Nucleus accumbens (tissue), 56 donors: ENCODE data around the gene RELN.

Source experiments
- DNase-seq, 56 donors: peaks; one replicate each; lab custom pipeline; 2025; lab: John Stamatoyannopoulos, UW

The RELN gene

GRCh38 chr7:103593691-103594090 is 395.8 kb downstream of the RELN start:
- no peak for DNase-seq

DNA sequence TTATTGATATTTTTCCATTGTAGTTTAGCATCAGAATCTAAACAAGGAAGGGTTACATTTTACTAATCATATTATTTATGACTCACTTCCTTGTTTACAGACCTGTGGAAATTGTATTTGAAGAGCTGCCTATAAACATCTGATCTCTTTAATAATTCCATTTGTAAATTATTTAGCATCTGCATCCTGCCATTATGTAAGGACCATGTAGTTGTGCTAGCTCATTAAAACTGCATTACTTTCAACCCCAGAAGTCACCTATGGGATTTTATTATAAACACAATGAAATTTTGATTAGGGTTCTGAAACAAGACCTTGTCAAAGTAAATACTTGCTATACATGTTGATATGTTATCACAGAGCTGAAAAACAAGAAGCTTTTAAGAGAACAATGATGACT is 396.6 kb downstream of the RELN start:
- no peak for DNase-seq

- no peak for DNase-seq
Measured at GRCh38 chr7:103592187-103592586, 397.3 kb downstream of the RELN start.

DNA sequence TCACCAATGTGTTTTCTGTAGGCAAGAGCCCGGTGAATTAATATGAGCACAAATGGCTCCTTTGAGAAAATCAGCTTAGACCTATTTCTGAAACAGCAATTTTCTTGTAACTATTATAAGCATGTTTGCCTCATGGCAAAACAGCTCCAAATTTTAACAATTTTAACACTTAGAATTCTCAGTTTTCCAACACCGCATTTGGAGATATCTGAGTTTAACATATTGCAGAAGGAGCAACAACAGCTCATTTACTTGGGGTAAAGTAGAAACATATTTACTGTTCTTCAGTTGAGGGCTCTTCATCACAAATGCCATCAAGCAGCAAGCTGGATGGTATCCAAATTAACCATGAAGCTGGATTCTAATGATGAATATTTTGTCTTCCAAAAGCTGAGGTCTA is 409.4 kb downstream of the RELN start:
- DNase-seq: no peak

DNA sequence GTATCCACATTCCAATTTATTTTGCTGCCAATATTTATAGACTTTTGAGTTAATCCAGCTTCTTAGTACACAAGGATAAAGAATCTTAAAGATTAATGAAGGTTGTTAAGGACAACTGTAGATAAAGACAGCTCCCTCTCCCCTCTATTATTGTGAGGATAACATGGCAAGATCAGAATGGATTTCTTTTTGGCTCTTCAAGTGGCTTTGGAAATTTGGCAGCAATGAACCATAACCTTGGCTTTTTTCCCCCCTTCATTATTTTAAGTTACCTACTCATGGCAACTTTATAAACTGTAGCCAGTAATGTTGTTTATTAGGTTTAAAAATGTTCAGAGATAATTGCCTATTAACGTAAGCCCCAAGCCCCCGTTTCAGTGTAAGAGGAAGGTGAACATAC is 412.4 kb downstream of the RELN start:
- no peak for DNase-seq

- DNase-seq: no peak
Measured at GRCh38 chr7:103576641-103577040, 412.8 kb downstream of the RELN start.

DNA sequence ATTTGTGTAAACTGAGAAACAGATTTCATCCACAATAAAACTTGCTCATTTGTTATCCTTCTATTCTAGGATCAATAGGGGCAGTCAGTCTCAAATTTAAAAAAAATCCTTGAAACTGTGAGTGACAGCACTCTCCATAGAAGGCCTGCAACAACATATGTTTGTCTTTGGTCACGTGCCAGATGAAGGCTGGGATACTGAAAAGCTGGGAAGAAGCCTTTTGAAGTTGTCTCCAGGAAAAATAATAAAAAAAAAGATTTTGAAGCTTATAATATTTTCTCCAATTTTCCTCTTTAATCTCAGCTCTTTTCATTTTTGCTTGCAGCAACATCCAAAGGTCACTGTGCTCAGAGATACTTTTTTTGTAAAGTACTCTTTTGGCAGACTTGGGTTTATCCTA is 414.9 kb downstream of the RELN start:
- no peak for DNase-seq

- no peak for DNase-seq
Measured at GRCh38 chr7:103573479-103574058, 415.9 kb downstream of the RELN start.

DNA sequence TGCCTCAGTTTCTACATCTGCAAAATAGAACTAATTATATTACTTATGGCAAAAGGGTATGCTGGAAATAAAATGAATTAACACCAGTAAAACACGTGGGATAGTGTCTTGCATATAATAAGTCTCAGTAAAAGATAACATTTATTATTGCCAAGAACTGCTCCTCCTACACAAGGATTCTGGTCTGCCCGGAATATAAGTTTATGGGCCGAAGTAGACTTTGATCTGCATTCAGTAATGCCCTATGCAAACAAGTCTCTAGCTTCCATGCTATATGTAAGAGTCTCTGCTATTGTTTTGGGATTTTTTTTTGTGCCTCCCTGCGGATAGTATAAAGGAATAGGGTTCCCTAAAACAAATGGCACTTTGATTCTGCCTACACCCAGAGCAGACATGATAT is 417.9 kb downstream of the RELN start:
- DNase-seq: no peak

DNA sequence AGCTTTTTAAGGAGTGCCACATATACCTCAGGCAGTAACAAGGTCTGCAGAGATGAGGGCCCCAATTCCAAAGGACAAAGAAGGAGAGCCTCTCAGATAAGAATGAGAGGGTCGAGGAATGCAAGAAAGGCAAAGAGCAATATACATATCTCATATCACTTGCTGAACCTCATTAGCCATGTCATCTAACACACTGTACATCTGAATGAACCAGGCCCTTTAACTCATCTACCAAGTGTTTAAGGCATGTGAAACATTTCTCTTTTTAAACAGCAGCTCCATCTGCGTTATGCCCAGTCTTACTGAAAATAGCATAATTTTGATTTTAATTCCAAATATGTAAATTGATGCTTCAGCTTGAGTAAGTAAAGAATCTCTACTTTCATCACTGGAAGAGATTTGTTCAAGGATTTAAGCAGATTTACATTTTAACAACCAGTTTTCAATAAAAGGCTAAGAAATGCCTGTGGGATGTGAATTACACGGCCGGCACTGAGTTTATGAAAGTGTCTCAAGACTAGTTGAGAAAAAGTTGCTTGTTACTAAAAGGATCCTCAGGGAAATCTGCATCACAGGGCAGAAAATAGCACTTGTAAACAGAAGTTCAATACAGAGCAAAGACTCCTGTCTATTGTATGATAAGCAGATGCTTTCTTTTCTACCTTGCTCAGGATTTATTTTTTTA is 419.7 kb downstream of the RELN start:
- DNase-seq: no peak

DNA sequence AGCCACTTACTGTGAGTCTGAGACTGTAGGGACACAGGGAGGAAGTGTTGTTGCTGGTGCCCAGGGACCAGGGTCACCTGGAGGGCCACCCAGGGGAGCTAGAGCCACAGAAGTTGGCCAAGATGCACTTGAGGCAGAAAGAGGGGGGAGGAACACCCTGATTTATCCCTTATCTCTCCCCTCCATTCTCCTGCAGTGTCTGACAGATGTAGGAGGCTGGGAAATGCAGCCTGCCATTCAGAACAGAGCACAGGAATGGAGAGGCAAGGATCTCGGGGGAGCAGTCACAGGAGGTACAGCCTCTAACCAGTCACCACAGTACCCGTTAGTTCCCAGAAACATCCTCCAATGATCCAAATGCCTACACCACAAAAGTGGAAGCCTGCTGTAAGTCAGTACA is 425.0 kb downstream of the RELN start:
- no peak for DNase-seq

- DNase-seq: no peak
Measured at GRCh38 chr7:103560136-103560535, 429.3 kb downstream of the RELN start.

DNA sequence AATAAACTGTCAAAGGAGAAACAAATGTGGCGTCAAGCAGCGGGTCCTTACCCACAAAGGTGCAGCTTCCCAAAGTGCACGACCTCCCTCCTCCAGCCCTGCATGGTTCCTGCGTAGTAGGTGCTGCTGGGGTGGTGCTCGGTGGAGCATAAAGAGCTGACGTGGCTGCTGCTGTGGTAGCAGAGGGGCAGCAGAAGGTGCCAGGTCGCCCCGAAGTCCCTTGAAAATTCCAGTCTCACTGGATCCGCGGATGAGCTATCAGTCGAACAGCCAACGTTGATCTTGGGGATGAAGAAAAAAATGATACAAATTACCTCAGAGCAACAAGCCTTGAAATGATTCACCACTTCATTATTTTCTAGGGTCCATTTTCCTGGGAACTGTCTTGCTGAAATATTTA is 438.4 kb downstream of the RELN start:
- DNase-seq: no peak

DNA sequence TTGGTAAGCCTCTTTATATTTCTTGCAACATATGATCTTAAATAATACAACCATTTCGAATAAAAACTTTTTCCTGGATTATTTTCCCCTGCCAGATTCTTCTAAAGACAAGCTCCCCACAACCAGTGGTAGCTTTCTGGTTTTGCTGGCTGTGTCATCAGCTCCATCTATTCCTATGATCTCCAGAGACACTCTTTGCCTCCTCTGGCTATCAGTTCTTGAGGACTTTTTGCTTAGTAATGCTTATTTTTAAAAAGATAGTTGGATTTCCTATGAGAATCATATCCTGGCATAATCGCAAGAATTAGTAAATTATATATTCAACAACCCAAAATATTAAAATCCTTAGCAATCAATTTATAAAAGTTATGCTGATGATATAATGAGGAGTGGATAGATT is 439.7 kb downstream of the RELN start:
- no peak for DNase-seq

DNA sequence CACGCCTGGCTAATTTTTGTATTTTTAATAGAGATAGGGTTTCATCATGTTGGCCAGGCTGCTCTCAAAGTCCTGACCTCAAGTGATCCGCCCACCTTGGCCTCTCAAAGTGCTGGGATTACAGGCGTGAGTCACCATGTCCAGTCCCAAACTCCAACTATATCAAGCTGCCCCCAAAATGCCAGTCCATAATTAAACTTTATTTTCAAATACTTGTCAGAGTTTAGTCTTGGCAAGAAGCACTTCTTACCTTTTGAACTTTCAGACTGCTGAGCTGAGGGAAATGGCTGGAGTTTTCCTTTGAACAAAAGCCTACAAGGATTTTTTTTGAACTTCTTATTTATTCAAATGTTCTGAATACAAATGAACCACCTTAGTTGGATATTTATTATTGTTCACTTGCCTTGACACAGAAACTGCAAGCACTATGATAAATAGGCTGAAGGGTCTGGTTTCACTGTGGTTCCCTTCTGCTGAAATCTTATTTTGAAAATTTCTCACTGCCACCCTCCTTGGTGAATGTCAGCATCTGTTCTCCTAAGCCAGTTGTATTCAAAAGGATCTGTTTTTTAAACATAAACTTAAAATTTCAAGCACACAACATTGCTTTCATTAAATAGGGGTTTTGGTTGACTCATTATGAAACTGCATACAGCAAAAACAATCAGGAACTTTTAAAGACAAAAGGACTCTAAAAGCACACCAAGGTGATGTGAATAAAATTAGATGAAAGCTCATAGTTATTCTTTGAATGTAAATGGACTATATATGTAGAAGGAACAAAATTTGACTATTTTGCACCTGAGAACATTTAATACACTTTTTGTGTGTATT is 441.8 kb downstream of the RELN start:
- no peak for DNase-seq

DNA sequence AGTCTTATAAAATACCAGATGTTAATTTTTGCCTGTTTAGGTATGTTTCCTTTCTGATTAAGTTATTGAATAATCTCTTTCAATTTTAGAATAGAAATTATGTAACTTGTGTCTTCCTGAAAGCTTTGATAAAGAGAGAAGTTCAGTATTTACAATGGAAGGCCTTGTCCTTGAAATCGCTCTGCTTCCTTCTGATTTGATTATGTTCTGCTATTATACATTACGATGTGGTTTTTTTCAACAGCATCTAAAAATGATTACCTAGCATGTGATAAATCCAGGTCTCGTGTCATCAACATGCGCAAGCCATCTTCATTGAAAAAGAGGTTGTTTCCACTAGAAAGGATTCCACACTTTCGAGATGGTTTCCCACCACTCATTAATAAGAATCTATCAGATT is 447.0 kb downstream of the RELN start:
- DNase-seq: no peak

DNA sequence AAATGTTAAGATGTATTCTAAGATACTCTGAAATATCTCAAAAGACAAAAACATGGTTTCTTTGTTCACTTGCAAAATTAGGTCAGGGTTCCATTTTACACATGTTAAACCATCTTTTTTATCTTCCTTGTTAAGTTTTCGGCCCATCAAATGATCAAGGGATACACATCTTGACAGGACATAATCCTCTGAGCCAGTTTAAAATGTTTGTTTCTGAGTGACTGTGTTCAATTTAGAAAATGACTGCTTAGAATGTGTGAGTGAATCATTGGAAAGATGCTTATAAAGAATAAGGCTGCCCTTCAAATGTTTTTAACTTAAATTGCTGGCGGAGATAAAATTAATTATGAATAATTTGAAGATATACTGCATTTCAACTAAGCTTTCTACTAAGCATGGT is 447.5 kb downstream of the RELN start:
- DNase-seq: no peak

- DNase-seq: peak; percentile 19 to 98 (median 92)
Measured at GRCh38 chr7:103541026-103541425, 448.4 kb downstream of the RELN start.

GRCh38 chr7:103540338-103540737 is 449.1 kb downstream of the RELN start:
- DNase-seq: no peak

GRCh38 chr7:103539875-103540274 is 449.6 kb downstream of the RELN start:
- no peak for DNase-seq

DNA sequence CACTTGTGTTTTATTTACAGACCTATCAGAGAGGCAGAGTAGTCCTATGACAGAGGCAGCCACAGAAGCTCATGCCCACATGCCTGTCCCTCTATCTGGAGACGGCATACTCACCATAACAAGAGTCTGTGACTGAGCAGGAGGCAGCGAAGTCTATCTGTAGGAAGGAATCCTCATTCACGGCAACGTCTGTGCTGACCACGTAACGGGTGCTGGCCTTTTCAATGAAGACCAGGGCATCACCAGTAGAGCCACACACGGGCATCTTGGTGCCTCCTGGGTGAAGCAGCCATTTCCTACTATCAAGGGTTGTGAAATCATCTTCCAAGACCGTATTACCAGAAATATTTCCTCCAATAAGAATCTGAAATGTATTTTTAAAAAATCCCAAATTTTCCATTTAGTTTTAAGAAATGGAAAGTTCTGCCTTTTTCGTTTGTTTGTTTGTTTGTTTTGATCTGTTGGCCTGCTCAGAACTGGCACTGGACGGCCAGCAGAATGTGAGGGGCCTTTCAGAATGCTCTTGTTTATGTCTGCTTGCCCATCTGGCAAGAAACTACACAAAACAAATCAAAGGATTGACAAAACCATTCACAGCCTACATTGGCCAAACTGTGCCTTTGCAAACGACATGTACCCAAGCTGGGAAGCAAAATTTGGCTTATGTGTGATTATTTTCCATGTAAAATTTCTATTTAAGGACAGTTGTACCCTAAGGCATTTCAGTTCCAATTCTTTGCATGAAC is 450.3 kb downstream of the RELN start:
- peak in 30 of 56 donors; percentile 1 to 66 (median 30) for DNase-seq
